AG04450 (cell line): Measurements from ENCODE around the gene DDOST. TPM values are rescaled to one million over a fixed set of nuclear protein-coding genes. Genes with fewer than 3 reads are reported as not detected.
"Not testable (repeated sequence)": the region's sequence is repeated elsewhere in the genome, so short reads cannot be mapped to it uniquely, and the experiment has no call there.

Experiments
- CTCF ChIA-PET: fragments of 300-600, 350-600 bp; formaldehyde crosslinking; extraction: SDS; loops from one replicate; lab custom pipeline; 2022; ENCODE audit warnings: antibody characterized with exemption, inconsistent platforms; lab: Charles Lee
- POLR2A ChIA-PET: fragments of 350-600 bp; formaldehyde crosslinking; extraction: SDS; loops from one replicate; lab custom pipeline; 2021; ENCODE audit warnings: antibody characterized with exemption, inconsistent platforms; lab: Yijun Ruan, JAX
- DNase-seq: peaks from one replicate; pipeline ENCODE4 v3.0.0-alpha.2; 2011; ENCODE audit warnings: low read depth, low spot score
- H3K27ac ChIP-seq: one replicate; pipeline ENCODE4 v1.5.1; 2012; ENCODE audit warnings: low read depth, low read length, control low read depth
- H3K27me3 ChIP-seq: one replicate; pipeline ENCODE4 v1.6.0; 2012; ENCODE audit warnings: low read length; ENCODE audit not compliant: control insufficient read depth, insufficient read depth
- H3K4me3 ChIP-seq: 2 replicates; pipeline ENCODE4 v1.5.1; 2011; ENCODE audit warnings: mild to moderate bottlenecking, low read depth, low read length, control low read depth
- H3K9me3 ChIP-seq: 2 replicates; pipeline ENCODE4 v1.5.1; 2012; ENCODE audit warnings: low read length; ENCODE audit not compliant: control insufficient read depth, insufficient read depth
- CTCF ChIP-seq: IDR thresholded peaks from 2 replicates; pipeline ENCODE4 v1.5.1; 2011; ENCODE audit warnings: low read depth, low read length, control low read depth, inconsistent platforms
- polyA plus RNA-seq: library from polyadenylated mRNA; depleted of rRNA; stranded (reverse); fragments of >200 nt; gene quantifications from 2 replicates; pipeline ENCODE4 v1.2.3, GENCODE V29; 2011

Gene DDOST
- polyA plus RNA-seq, 1 experiment = 494 TPM

GRCh38 chr1:20610970-20611369 lies 50.2 kb downstream of the DDOST start:
- DNase-seq = no peak
- ChIA-PET POLR2A (no interaction called here), CTCF (no interaction called here)
- no peaks in the 10 kb centered on the region for H3K9me3 ChIP-seq
- no peak for TF ChIP-seq CTCF
- no peak overlapping the region for H3K4me3 ChIP-seq
- no peaks in the 10 kb centered on the region for H3K27me3 ChIP-seq
- no peak overlapping the region for H3K27ac ChIP-seq

GRCh38 chr1:20609541-20609940 lies 51.6 kb downstream of the DDOST start:
- DNase-seq = no peak
- ChIA-PET CTCF (interaction anchor here (0.7 to 1.6 kb wide), 3 partner anchors 9 to 34 kb away, joined by 3 to 5 read pairs (median 4); no protein-coding TSS in a partner anchor), POLR2A (interaction anchor here (0.6 kb wide), 1 partner anchor 228 kb away, joined by 4 read pairs; no protein-coding TSS in a partner anchor)
- no peak overlapping the region for H3K4me3 ChIP-seq
- TF ChIP-seq CTCF = no peak
- no peak overlapping the region for H3K27ac ChIP-seq
- no peaks in the 10 kb centered on the region for H3K9me3 ChIP-seq
- H3K27me3 ChIP-seq = no peaks in the 10 kb centered on the region

GRCh38 chr1:20606801-20607570 lies 54.2 kb downstream of the DDOST start:
- DNase-seq, POLR2A ChIA-PET, H3K27ac ChIP-seq, H3K4me3 ChIP-seq, H3K27me3 ChIP-seq, CTCF ChIA-PET, H3K9me3 ChIP-seq: not testable (repeated sequence)

- Histone ChIP-seq H3K27me3 (no peaks in the 10 kb centered on the region), H3K9me3 (no peaks in the 10 kb centered on the region), H3K27ac (no peak overlapping the region), H3K4me3 (no peak overlapping the region)
- TF ChIP-seq CTCF = no peak
- no peak for DNase-seq
- ChIA-PET POLR2A (interaction anchor here (1.6 kb wide), 1 partner anchor 15 kb away, joined by 8 read pairs; the partner anchor contains the start of gene CDA), CTCF (no interaction called here)
These were observed 56.5 kb downstream of the DDOST start for GRCh38 chr1:20604678-20605077.

- Histone ChIP-seq H3K27me3 (no peaks in the 10 kb centered on the region), H3K4me3 (no peak overlapping the region), H3K27ac (peak overlapping the region; percentile 62), H3K9me3 (no peaks in the 10 kb centered on the region)
- CTCF ChIA-PET = no interaction called here
- POLR2A ChIA-PET = interaction anchor here (1.6 kb wide), 1 partner anchor 14 kb away, joined by 8 read pairs; the partner anchor contains the start of gene CDA
- DNase-seq = peak; percentile 65
- no peak for TF ChIP-seq CTCF
These were observed 57.4 kb downstream of the DDOST start for GRCh38 chr1:20603504-20604464.
